ENCODE measurements around the gene CCL17. TPM values are rescaled to one million over a fixed set of nuclear protein-coding genes. Genes with fewer than 3 reads are reported as not detected.

CCL17 gene
- total and polyA plus RNA-seq, 10 of the 15 experiments (the other 5 are each of a cell fraction or from before 2014, with no cell fraction given): 1.2 to 84.9 (median 34.2) TPM

- ChIA-PET SMC1A (ENCODE audit: uncharacterized antibody, unreplicated experiment) (interaction anchor here (0.8 to 3.7 kb wide), 9 partner anchors 10 to 148 kb away, joined by 3 to 49 read pairs (median 7); partner anchors contain the start of gene CX3CL1), RAD21 (ENCODE audit: unreplicated experiment) (interaction anchor here (0.9 to 3.5 kb wide), 9 partner anchors 12 to 86 kb away, joined by 3 to 38 read pairs (median 6); partner anchors contain the start of gene CCL17), POLR2A (interaction anchor here (0.6 to 3.8 kb wide), 7 partner anchors 10 to 49 kb away, joined by 3 to 30 read pairs (median 5); no protein-coding TSS in a partner anchor), CTCF (interaction anchor here (0.6 to 1.3 kb wide), 5 partner anchors 11 to 87 kb away, joined by 3 to 7 read pairs (median 4); no protein-coding TSS in a partner anchor)
- Histone ChIP-seq H3K27me3 (replicated peaks in 1 of 2; ENCODE audit: control insufficient read depth in 2 of 2, insufficient read depth in 2 of 2, low read length in 1 of 2) (no peaks in the 10 kb centered on the region), H3K79me2 (ENCODE audit: control insufficient read depth, insufficient read depth, low read length) (no peaks in the 10 kb centered on the region), H4K20me1 (ENCODE audit: control insufficient read depth, insufficient read depth) (no peaks in the 10 kb centered on the region), H3K4me2 (ENCODE audit: control insufficient read depth, insufficient read depth) (peak overlapping the region; percentile 67), H2AFZ (ENCODE audit: control insufficient read depth, low read depth, low read length) (peak overlapping the region; percentile 55), H3K27ac (ENCODE audit: control insufficient read depth, insufficient read depth) (peak overlapping the region; percentile 75), H3K4me1 (ENCODE audit: control insufficient read depth, insufficient read depth, low read length) (peaks cover 46% of the 10 kb centered on the region), H3K36me3 (ENCODE audit: control insufficient read depth in 2 of 2, insufficient read depth in 2 of 2, low read length in 1 of 2) (no peaks in the 10 kb centered on the region), H3K4me3 (peak overlapping the region; percentile 21; the same call in 1 of the 2 replicates), H3K9me3 (replicated peaks; ENCODE audit: control insufficient read depth, insufficient read depth, low read length) (no peaks in the 10 kb centered on the region), H3K9ac (ENCODE audit: control insufficient read depth, insufficient read depth, low read length) (peak overlapping the region; percentile 36)
- FAIRE-seq (no peak), ATAC-seq (peak; percentile 80), DNase-seq (ENCODE audit: low read depth, low spot score) (peak; percentile 62)
- no TSS peak for BruUV-seq (replicated peaks)
- in situ Hi-C loops (cut with MboI) (no loop called here), intact Hi-C loops (cut with micrococcal nuclease; ENCODE audit: unreplicated experiment) (loop anchor here (1.0 to 2.0 kb wide), 2 partner anchors 11 to 24 kb away; no protein-coding TSS in a partner anchor)
- WGBS (ENCODE audit: insufficient coverage, insufficient replicate concordance, low lambda C conversion rate, missing lambda C conversion rate): 17% methylated on average over 7 of the region's 7 CpGs
- TF ChIP-seq SMARCA5 (IDR thresholded peaks at IDR 0.05): peak; percentile 92
- no peak for TF ChIP-seq ZNF274 (IDR thresholded peaks at IDR 0.05; ENCODE audit: insufficient read depth, insufficient read length)
- TF ChIP-seq NRF1 (conservative IDR thresholded peaks at IDR 0.05; ENCODE audit: low read depth, low read length): no peak
- no peak for TF ChIP-seq RCOR1 (conservative IDR thresholded peaks at IDR 0.05; ENCODE audit: low read depth, low read length)
- TF ChIP-seq CTCF (IDR thresholded peaks at IDR 0.05 in 2 of 3, conservative IDR thresholded peaks at IDR 0.05 in 1 of 3; ENCODE audit: control insufficient read depth in 2 of 3, extremely low read depth in 1 of 3, insufficient read depth in 1 of 3, low read depth in 3 of 3, low read length in 3 of 3): no peak
- TF ChIP-seq E4F1 (IDR thresholded peaks at IDR 0.05; ENCODE audit: borderline replicate concordance, partially characterized antibody): peak; percentile 7
- TF ChIP-seq MXI1 (IDR thresholded peaks at IDR 0.05; ENCODE audit: low read depth, low read length): peak; percentile 35; the same call in 1 of the 2 replicates
- no peak for TF ChIP-seq BCLAF1 (IDR thresholded peaks at IDR 0.05)
- peak; percentile 67 to 72; a peak in 2 of 4 replicates for TF ChIP-seq EP300 (IDR thresholded peaks at IDR 0.05; ENCODE audit: borderline replicate concordance in 1 of 2, control insufficient read depth in 1 of 2, low read depth in 2 of 2, low read length in 2 of 2)
- peak; percentile 89 for TF ChIP-seq IRF4 (IDR thresholded peaks at IDR 0.05; ENCODE audit: low read depth, low read length)
- 0 out of 2 replicates have a peak, but pooled peaks have one; percentile 12 for TF ChIP-seq RAD21 (IDR thresholded peaks at IDR 0.05; ENCODE audit: insufficient read depth, low read depth, low read length)
- TF ChIP-seq JUNB (IDR thresholded peaks at IDR 0.05): peak; percentile 97
Observed at GRCh38 chr16:57388359-57389086, 16.0 kb upstream of the CCL17 start.
